ENCODE data around the gene PRSS2. TPM values are rescaled to one million over a fixed set of nuclear protein-coding genes. Genes with fewer than 3 reads are reported as not detected.

The PRSS2 gene
- total and polyA plus RNA-seq, 8 donors = 13.1 TPM; not detected in 7

- Histone ChIP-seq H3K27ac (no peak overlapping the region), H3K27me3 (peaks cover 0 to 6% of the 10 kb centered on the region in 2 donors), H3K4me3 (no peak overlapping the region), H3K9me3 (no peaks in the 10 kb centered on the region), H3K4me1 (no peaks in the 10 kb centered on the region), H3K36me3 (no peaks in the 10 kb centered on the region)
- DNase-seq (no peak), ATAC-seq (no peak)
- intact Hi-C loops (cut with DNase I) = no loop called here
- TF ChIP-seq, protein P1, sequence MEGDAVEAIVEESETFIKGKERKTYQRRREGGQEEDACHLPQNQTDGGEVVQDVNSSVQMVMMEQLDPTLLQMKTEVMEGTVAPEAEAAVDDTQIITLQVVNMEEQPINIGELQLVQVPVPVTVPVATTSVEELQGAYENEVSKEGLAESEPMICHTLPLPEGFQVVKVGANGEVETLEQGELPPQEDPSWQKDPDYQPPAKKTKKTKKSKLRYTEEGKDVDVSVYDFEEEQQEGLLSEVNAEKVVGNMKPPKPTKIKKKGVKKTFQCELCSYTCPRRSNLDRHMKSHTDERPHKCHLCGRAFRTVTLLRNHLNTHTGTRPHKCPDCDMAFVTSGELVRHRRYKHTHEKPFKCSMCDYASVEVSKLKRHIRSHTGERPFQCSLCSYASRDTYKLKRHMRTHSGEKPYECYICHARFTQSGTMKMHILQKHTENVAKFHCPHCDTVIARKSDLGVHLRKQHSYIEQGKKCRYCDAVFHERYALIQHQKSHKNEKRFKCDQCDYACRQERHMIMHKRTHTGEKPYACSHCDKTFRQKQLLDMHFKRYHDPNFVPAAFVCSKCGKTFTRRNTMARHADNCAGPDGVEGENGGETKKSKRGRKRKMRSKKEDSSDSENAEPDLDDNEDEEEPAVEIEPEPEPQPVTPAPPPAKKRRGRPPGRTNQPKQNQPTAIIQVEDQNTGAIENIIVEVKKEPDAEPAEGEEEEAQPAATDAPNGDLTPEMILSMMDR (IDR thresholded peaks at IDR 0.05) = no peak
Measured at GRCh38 chr7:142822714-142823113, 51.9 kb downstream of the PRSS2 start.

Other genes with a start within 250 kb of the PRSS2 start
- gene PRSS1, start 21.5 kb upstream of the PRSS2 start, total RNA-seq = under 1 TPM in 1 of 2 donors, not detected in 1; 0.99 TPM
- not detected for gene PRSS1, start 21.5 kb upstream of the PRSS2 start, polyA plus RNA-seq (ENCODE audit: insufficient read length in 6 of 6)
- 10 to 100 TPM in 1 of 2 donors, 1 to 10 TPM in 1; 6.5 to 12.1 TPM for gene EPHB6, start 84.1 kb downstream of the PRSS2 start, total RNA-seq
- 10 to 100 TPM; 22.4 to 42.8 (median 29.2) TPM for gene EPHB6, start 84.1 kb downstream of the PRSS2 start, polyA plus RNA-seq (ENCODE audit: insufficient read length in 6 of 6)
- 1 to 10 TPM; 1.1 to 5.0 TPM for gene TRPV6, start 114.8 kb downstream of the PRSS2 start, total RNA-seq
- gene TRPV6, start 114.8 kb downstream of the PRSS2 start, polyA plus RNA-seq (ENCODE audit: insufficient read length in 6 of 6) = 1 to 10 TPM; 6.0 to 8.5 (median 7.0) TPM
- gene TRPV5, start 162.8 kb downstream of the PRSS2 start, total RNA-seq = not detected
- gene TRPV5, start 162.8 kb downstream of the PRSS2 start, polyA plus RNA-seq (ENCODE audit: insufficient read length in 6 of 6) = under 1 TPM; 0.10 to 0.25 (median 0.16) TPM
- under 1 TPM in 1 of 2 donors, not detected in 1; 0.37 TPM for gene LLCFC1, start 168.5 kb downstream of the PRSS2 start, total RNA-seq
- under 1 TPM; 0.21 to 0.77 (median 0.50) TPM for gene LLCFC1, start 168.5 kb downstream of the PRSS2 start, polyA plus RNA-seq (ENCODE audit: insufficient read length in 6 of 6)
- under 1 TPM; 0.58 to 0.96 TPM for gene KEL, start 191.4 kb downstream of the PRSS2 start, total RNA-seq
- 1 to 10 TPM; 1.5 to 3.1 (median 2.2) TPM for gene KEL, start 191.4 kb downstream of the PRSS2 start, polyA plus RNA-seq (ENCODE audit: insufficient read length in 6 of 6)